Measurements from ENCODE around the gene PFAS.
"Not testable (repeated sequence)": the region's sequence is repeated elsewhere in the genome, so short reads cannot be mapped to it uniquely, and the experiment has no call there.

Gene PFAS

GRCh38 chr17:8248751-8249607 lies at the start of gene PFAS:
Gene PFAS, plus strand, starts transcription at chr17:8249289. Its CDS starts 4,649 bp downstream, at chr17:8253938.
- DNase-seq (ENCODE audit: low read depth in 3 of 3): peak; percentile 91 to 96 (median 95)

GRCh38 chr17:8204761-8205555 lies 44.1 kb upstream of the PFAS start:
- DNase-seq (ENCODE audit: low read depth in 3 of 3): no peak

- no peak for DNase-seq (ENCODE audit: low read depth in 3 of 3)
These were observed 42.6 kb upstream of the PFAS start for GRCh38 chr17:8206536-8206935.

- peak; percentile 74 to 91 (median 80) for DNase-seq (ENCODE audit: low read depth in 3 of 3)
These were observed 39.0 kb upstream of the PFAS start, which contains the start of gene AURKB for GRCh38 chr17:8209907-8210760. Gene AURKB, minus strand, starts transcription at chr17:8210575. Its CDS starts 351 bp downstream, at chr17:8210224.

GRCh38 chr17:8210761-8211458 lies 38.2 kb upstream of the PFAS start:
- DNase-seq (ENCODE audit: low read depth in 3 of 3): no peak

GRCh38 chr17:8212312-8213180 lies 36.5 kb upstream of the PFAS start:
- no peak for DNase-seq (ENCODE audit: low read depth in 3 of 3)

GRCh38 chr17:8214000-8214399 lies 35.1 kb upstream of the PFAS start:
- not testable (repeated sequence) for DNase-seq (ENCODE audit: low read depth in 3 of 3)

- DNase-seq (ENCODE audit: low read depth in 3 of 3): peak; percentile 81 to 93 (median 82)
These were observed 28.1 kb upstream of the PFAS start for GRCh38 chr17:8220783-8221662.

- DNase-seq (ENCODE audit: low read depth in 3 of 3): peak; percentile 79 to 89 (median 84)
These were observed 27.3 kb upstream of the PFAS start for GRCh38 chr17:8221663-8222379.

- DNase-seq (ENCODE audit: low read depth in 3 of 3): no peak
These were observed 26.8 kb upstream of the PFAS start for GRCh38 chr17:8222380-8222629.

- DNase-seq (ENCODE audit: low read depth in 3 of 3): peak; percentile 81 to 95 (median 82)
These were observed 26.3 kb upstream of the PFAS start for GRCh38 chr17:8222630-8223355.

GRCh38 chr17:8223356-8224126 lies 25.5 kb upstream of the PFAS start:
- peak in 1 of 3 experiments; percentile 21 for DNase-seq (ENCODE audit: low read depth in 3 of 3)

- no peak for DNase-seq (ENCODE audit: low read depth in 3 of 3)
These were observed 23.9 kb upstream of the PFAS start for GRCh38 chr17:8224891-8225812.

- peak in 2 of 3 experiments; percentile 35 to 42 for DNase-seq (ENCODE audit: low read depth in 3 of 3)
These were observed 23.1 kb upstream of the PFAS start for GRCh38 chr17:8225813-8226535.

- no peak for DNase-seq (ENCODE audit: low read depth in 3 of 3)
These were observed 22.4 kb upstream of the PFAS start for GRCh38 chr17:8226536-8227237.

Data from stimulated activated CD4-positive, alpha-beta T cell treated with anti-CD3 and anti-CD28 coated beads, TNF-alpha, amount 100 ng/mL, for 4 hours (primary cell).